Left cardiac atrium (tissue), 4 donors: ENCODE results near the gene DTNA. TPM values are rescaled to one million over a fixed set of nuclear protein-coding genes. Genes with fewer than 3 reads are reported as not detected.
A peak's percentile ranks its signal among the peaks of the same experiment; 100 is the strongest.

Source experiments
- ATAC-seq, 2 donors: fragments of 200-7000 bp; cut with Tn5 transposase; one replicate each; pipeline ENCODE4 v1.9.1; 2020; ENCODE audit warnings: mild to moderate bottlenecking in 2 of 2, moderate library complexity in 2 of 2
- DNase-seq: peaks from one replicate; pipeline ENCODE4 v3.0.0-alpha.2; 2020
- intact Hi-C, 2 donors: fragments of 100-400 bp; cut with DNase I; formaldehyde crosslinking; loops; one replicate each; pipeline versions ENCODE4 v1.14.1 to v1.15.1; 2022 to 2023
- total RNA-seq, 2 donors: library from RNA; stranded (reverse); fragmentation: NEBNext Ultra II Directional; extraction: Animal tissue kit (Norgen Biotek cat#: 25700); gene quantifications; one replicate each; pipeline ENCODE4 v1.2.1, GENCODE V29; 2021
- donor health status: DM: no; HTN: yes; CAD: no.
- donor health status: DM: no; HTN: yes; CAD: no; lungs with severe emphysema.
- donor health status: DM: yes; HTN: yes; CAD: no.
- donor health status: Dilated cardiomyopathy.

DTNA gene
- total RNA-seq, 2 donors from 2014 or later: 113 to 128 TPM

DNA sequence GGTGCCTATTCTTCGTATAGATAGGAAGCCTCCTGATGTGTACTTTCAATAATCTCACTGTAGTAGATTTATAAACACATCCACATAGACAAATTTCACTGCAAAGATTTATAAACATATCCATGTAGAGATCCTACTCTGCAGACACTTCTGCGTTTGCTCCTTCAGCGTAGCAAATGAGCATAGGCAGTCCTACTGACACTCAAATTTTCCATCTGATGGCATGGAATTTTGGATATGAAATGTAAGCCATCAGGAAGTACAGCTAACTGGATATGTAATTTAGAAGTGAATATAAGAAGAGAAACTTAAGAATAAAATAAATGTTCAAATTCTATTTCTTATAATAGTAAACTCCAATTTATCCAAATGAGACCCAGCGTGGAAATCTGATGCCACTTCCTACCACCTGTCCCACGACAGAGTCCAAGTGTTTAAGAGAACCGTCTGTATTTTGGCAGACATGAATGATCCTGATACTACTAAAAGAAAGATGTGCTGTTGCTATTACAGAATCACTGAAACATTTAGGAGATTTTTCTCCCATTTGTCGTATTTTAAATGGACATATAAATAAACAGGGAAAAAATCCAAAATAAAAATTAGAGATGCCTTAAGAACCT lies 86.0 kb downstream of the DTNA start:
- intact Hi-C loops: loop anchor here (10.0 kb wide), 3 partner anchors 301 to 671 kb away; no protein-coding TSS in a partner anchor
- no peak for DNase-seq
- ATAC-seq: no peak

GRCh38 chr18:34799291-34799690 lies 89.2 kb downstream of the DTNA start:
- intact Hi-C loops: loop anchor here (10.0 kb wide), 3 partner anchors 304 to 674 kb away; no protein-coding TSS in a partner anchor
- DNase-seq (no peak), ATAC-seq (no peak)

DNA sequence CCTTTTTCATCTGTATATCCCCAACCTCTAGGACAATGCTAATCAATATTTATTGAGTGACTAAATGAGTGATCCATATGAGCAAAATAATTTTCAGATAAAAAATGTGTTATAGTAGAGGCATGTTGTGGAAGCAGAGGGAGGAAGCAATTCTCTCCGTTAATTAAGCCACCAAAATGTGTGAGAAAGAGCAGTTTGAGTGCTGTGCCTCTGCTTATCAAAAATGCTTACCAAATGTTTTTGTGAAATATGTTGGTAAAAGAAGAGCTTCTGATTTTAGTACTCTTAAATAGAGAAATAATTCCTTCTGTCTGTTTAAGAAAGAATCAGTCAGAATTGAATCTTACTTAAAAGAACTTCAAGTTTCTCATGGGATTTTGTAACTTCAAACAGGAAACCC lies 90.3 kb downstream of the DTNA start:
- intact Hi-C loops: no loop called here
- ATAC-seq: no peak

GRCh38 chr18:34801774-34802173 lies 91.7 kb downstream of the DTNA start:
- intact Hi-C loops: no loop called here
- ATAC-seq (no peak), DNase-seq (no peak)

More for the DNA sequence above, 90.3 kb downstream of the DTNA start:
- no peak for DNase-seq

GRCh38 chr18:34802959-34803358 lies 92.9 kb downstream of the DTNA start:
- ATAC-seq: no peak
- intact Hi-C loops: no loop called here
- DNase-seq: no peak

DNA sequence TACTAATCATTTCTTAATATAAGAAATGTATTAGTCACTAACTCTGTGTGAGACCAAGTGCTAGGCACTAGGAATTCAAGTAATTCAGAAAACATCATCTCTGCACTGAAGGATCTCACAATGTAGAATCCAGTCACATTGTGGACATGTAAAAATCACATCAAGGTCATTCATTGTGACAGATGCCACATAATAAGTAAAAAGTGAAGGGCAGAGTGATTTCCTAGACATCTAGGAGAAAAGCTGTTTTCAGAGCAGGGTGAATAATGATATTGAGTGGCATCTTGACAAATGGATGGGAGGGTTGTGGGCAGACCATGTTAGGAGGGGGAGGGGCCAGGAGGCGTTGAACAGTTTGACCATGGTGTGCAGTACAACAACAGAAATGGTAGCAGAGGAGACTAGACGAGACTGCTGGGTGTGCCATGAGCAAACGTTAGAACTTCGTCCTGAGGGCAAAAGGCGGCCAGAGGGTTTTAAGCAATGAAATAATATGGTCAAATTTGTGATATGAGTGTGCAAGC lies 93.8 kb downstream of the DTNA start:
- no peak for ATAC-seq
- intact Hi-C loops: no loop called here

GRCh38 chr18:34805103-34805877 lies 95.2 kb downstream of the DTNA start:
- intact Hi-C loops: no loop called here
- no peak for ATAC-seq
- DNase-seq: no peak

More for the DNA sequence above, 93.8 kb downstream of the DTNA start:
- no peak for DNase-seq

DNA sequence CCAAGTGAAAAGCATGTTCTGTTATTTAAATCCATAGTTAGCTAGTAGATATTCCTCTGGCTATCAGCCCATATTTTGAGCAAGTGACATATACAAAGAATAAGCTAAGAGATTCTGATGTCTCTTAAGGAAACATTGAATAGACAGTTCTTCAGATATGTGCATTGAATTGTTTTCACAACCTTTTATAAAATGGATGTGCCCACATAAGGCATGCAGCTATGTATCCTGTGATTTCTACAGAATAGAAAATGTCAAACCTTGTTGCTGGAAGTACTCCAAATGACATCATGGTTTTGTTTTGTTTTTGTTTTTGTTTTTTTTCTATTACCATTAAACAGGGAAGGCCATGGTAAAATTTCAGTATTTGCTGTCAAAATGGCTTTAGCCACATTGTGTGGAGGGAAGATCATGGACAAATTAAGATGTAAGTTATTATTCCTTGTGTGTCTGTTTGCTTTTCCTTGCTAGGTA lies 95.8 kb downstream of the DTNA start:
- ATAC-seq (no peak), DNase-seq (no peak)
- intact Hi-C loops: no loop called here

DNA sequence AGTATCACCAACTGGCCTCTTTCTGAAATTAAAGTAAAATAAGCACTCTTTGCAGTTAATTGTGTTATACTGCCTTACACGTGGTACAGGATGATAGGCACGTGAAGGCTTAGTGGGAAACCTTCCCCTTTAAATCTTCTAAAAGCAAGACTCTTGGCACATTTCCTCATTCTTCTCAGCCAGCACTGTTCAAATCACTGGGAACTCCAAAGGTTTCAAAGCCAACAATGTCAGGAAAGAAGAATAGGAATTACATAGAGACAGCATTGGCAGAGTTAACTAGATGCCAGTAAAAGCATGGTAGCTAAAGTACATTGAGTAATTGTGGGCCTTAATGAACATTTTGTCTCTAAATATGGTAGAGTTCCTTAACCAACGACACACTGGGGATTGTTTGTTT lies 96.4 kb downstream of the DTNA start:
- DNase-seq (no peak), ATAC-seq (no peak)
- intact Hi-C loops: no loop called here

- ATAC-seq (no peak), DNase-seq (no peak)
- intact Hi-C loops: no loop called here
Measured at GRCh38 chr18:34807106-34807796, 97.2 kb downstream of the DTNA start.

- no peak for ATAC-seq
- DNase-seq: no peak
- intact Hi-C loops: no loop called here
Measured at GRCh38 chr18:34808389-34808788, 98.3 kb downstream of the DTNA start.

DNA sequence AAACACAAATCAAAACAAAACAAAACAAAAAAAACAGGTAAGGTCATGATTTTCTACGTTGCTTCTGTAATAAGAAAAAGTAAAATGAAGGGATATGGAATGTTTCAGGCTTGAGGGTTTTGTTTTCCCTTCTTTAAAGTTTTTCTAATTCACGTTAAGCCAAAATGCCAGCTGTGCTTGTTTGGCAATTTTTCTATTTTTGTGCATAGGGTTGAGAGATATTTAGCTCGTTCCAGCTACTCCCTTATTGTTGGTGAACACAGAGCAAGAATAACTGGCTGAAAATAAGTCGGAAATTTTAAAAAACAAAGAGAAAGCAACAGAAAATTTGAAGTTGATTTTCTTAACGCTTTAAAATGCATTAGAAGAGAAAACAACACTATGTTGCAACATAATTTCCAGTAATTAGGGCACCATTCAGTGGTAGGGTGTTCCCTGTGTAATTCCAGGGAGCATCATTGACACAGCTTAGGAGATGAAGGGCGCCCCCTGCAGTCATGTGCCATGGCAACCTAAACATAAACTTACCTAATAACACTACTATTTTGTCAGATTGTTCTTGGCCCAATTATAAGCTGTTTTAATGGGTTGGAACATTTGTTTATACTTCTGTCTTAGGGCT lies 99.5 kb downstream of the DTNA start:
- intact Hi-C loops: no loop called here
- DNase-seq: peak; percentile 57
- peak; percentile 62 to 84 for ATAC-seq

GRCh38 chr18:34816183-34816582 lies 106.1 kb downstream of the DTNA start:
- DNase-seq (no peak), ATAC-seq (no peak)
- intact Hi-C loops: no loop called here

DNA sequence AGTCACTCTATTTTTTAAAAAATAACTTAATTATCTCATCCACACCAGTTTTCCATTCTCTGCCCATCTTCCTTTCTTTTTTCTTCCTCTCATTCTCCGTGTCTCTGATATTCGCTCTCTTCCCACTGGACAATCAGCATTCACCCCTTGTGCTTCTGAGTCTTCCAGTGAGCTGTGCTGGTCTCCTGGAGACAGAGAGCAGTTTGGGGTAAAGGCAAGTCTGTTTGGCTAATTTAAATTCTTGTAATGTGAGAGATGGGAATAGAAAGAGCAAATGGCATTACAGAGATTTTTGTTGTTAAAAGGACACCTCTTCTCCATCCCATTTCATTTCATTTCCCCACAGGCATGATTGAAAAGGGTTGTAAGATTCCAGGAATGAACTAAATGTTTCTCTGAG lies 107.5 kb downstream of the DTNA start:
- ATAC-seq: no peak
- intact Hi-C loops: no loop called here

DNA sequence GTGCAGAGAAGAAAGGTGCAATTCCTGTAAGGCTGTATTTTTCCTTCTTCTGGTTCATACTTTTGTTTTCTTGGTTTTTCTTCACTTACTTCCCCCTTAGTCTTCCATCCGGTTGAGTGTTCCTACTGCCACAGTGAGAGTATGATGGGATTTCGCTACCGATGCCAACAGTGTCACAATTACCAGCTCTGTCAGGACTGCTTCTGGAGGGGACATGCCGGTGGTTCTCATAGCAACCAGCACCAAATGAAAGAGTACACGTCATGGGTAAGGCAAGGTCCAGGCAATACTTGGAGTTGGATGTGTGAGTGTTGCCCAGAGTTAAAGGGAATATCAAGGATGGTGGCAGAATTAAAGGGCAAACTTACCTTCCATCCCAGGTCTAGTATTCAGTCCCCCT lies 108.0 kb downstream of the DTNA start:
- DNase-seq: no peak
- intact Hi-C loops: no loop called here
- no peak for ATAC-seq

More for the DNA sequence above, 107.5 kb downstream of the DTNA start:
- DNase-seq: no peak

- DNase-seq (no peak), ATAC-seq (no peak)
- intact Hi-C loops: no loop called here
Measured at GRCh38 chr18:34820360-34821065, 110.4 kb downstream of the DTNA start.

DNA sequence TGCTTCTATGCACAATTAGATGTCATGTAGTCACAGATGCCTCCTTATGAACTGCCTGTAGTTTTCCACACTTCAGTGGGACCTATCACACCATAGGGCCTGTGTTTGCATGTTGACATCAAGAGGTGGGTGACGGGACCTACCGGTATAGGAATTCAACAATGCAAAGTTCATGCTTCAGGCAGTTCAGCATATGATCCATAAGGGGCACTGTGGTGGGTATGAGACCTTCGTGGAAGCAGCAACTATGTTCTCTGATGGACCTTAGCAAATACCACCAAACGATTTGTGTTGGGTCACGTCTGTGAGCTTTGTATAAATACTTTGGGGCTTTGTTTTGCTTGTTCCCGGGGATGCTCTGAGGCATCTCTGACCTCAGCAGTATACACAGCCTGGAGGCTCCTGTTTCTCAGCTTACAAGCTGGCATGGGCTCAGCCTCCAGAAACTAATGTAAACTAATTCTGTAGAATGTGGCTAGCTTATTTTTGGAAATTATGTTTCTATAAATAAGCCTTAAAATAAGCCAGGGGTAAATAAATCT lies 111.6 kb downstream of the DTNA start:
- no peak for ATAC-seq
- DNase-seq: no peak
- intact Hi-C loops: no loop called here

DNA sequence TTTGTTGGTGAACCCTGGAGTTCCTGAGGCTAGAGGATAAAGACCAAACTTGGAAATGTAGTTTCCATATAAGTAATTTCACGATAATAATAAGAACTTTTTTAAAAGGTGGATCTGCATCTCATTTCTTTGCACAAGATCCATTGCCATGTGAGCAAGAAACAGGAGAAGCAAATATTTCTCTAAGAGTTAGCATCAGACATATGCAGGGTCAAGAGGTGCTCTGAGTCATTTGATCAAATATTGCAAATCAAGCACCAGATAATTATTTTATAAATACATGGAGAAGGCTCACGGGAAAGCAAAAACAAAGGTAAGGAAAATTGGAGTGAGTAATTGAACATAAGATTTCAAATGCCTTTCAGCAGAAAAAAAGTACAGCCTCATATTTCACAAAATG lies 118.0 kb downstream of the DTNA start:
- ATAC-seq (no peak), DNase-seq (no peak)
- intact Hi-C loops: no loop called here

- ATAC-seq (peak; percentile 48 to 64), DNase-seq (no peak)
- intact Hi-C loops: no loop called here
Measured at GRCh38 chr18:34834897-34835296, 124.8 kb downstream of the DTNA start.
